ENCODE results near the gene CLEC16A.

The CLEC16A gene

GRCh38 chr16:11224096-11224893, 279.9 kb downstream of the CLEC16A start:
- peak; percentile 23 for DNase-seq (ENCODE audit: low read depth)

- DNase-seq (ENCODE audit: low read depth) = peak; percentile 47
Measured at GRCh38 chr16:11224894-11225676, 280.7 kb downstream of the CLEC16A start.

- no peak for DNase-seq (ENCODE audit: low read depth)
Measured at GRCh38 chr16:11225677-11226549, 281.5 kb downstream of the CLEC16A start.

- no peak for DNase-seq (ENCODE audit: low read depth)
Measured at GRCh38 chr16:11229432-11229831, 285.1 kb downstream of the CLEC16A start.

GRCh38 chr16:11229906-11230305, 285.5 kb downstream of the CLEC16A start:
- DNase-seq (ENCODE audit: low read depth) = no peak

GRCh38 chr16:11231367-11231970, 287.1 kb downstream of the CLEC16A start:
- DNase-seq (ENCODE audit: low read depth) = no peak
